Duodenal mucosa (tissue), 2 donors: ENCODE measurements around the gene MPHOSPH10.
A peak's percentile ranks its signal among the peaks of the same experiment; 100 is the strongest.
"Not testable (repeated sequence)": the region's sequence is repeated elsewhere in the genome, so short reads cannot be mapped to it uniquely, and the experiment has no call there.

ENCODE experiments used
- H3K27ac ChIP-seq: one replicate; pipeline ENCODE4 v1.7.0; 2013; ENCODE audit warnings: low read depth, low read length
- H3K27me3 ChIP-seq, 2 donors: one replicate each; pipeline ENCODE4 v1.7.0; 2013; ENCODE audit warnings: low read length in 2 of 2, control low read depth in 1 of 2; ENCODE audit not compliant: insufficient read depth in 2 of 2, control insufficient read depth in 1 of 2
- H3K36me3 ChIP-seq, 2 donors: one replicate each; pipeline ENCODE4 v1.7.0; 2013; ENCODE audit warnings: low read length in 2 of 2, control low read depth in 1 of 2; ENCODE audit not compliant: insufficient read depth in 2 of 2, control insufficient read depth in 1 of 2
- H3K4me1 ChIP-seq, 2 donors: one replicate each; pipeline ENCODE4 v1.7.0; 2013; ENCODE audit warnings: low read length in 2 of 2, control low read depth in 1 of 2; ENCODE audit not compliant: insufficient read depth in 2 of 2, control insufficient read depth in 1 of 2
- H3K4me3 ChIP-seq, 2 donors: one replicate each; pipeline ENCODE4 v1.7.0; 2013; ENCODE audit warnings: low read length in 2 of 2, low read depth in 1 of 2
- H3K9ac ChIP-seq, 2 donors: one replicate each; pipeline ENCODE4 v1.7.0; 2013; ENCODE audit warnings: low read length in 2 of 2, low read depth in 1 of 2
- H3K9me3 ChIP-seq, 2 donors: one replicate each; pipeline ENCODE4 v1.7.0; 2013; ENCODE audit warnings: low read length in 2 of 2, control low read depth in 1 of 2; ENCODE audit not compliant: control insufficient read depth in 1 of 2

Gene MPHOSPH10

GRCh38 chr2:71130152-71130904 lies at the start of gene MPHOSPH10, which contains the start of gene MCEE:
Gene MPHOSPH10 (plus strand): TSS chr2:71130634. CDS start chr2:71130666, 32 bp downstream.
Gene MCEE (minus strand): TSS chr2:71130229. CDS start chr2:71130219, 10 bp downstream.
- Histone ChIP-seq H3K9ac (peak within 1 kb of the TSS; percentile 88 to 99), H3K9me3 (no peaks in the 10 kb centered on the region), H3K27me3 (no peaks in the 10 kb centered on the region), H3K36me3 (peaks cover 0 to 23% of the 10 kb centered on the region in 2 donors), H3K4me3 (peak within 1 kb of the TSS; percentile 96 to 100), H3K27ac (peak within 1 kb of the TSS; percentile 84), H3K4me1 (peaks cover 14 to 21% of the 10 kb centered on the region in 2 donors)

- H3K27ac ChIP-seq = no peak overlapping the region
- H3K27me3 ChIP-seq = no peaks in the 10 kb centered on the region
- no peak overlapping the region for H3K4me3 ChIP-seq
- H3K4me1 ChIP-seq = no peaks in the 10 kb centered on the region
- peaks cover 8 to 17% of the 10 kb centered on the region in 2 donors for H3K36me3 ChIP-seq
- H3K9ac ChIP-seq = no peak overlapping the region
- H3K9me3 ChIP-seq = no peaks in the 10 kb centered on the region
Observed at GRCh38 chr2:71082402-71083252, 47.8 kb upstream of the MPHOSPH10 start.

- H3K27ac ChIP-seq = not testable (repeated sequence)
Observed at GRCh38 chr2:71083297-71083696, 47.1 kb upstream of the MPHOSPH10 start.

GRCh38 chr2:71083752-71084312 lies 46.6 kb upstream of the MPHOSPH10 start:
- H3K27me3 ChIP-seq, H3K4me3 ChIP-seq, H3K9me3 ChIP-seq, H3K4me1 ChIP-seq, H3K36me3 ChIP-seq, H3K9ac ChIP-seq, H3K27ac ChIP-seq: not testable (repeated sequence)

More at GRCh38 chr2:71083297-71083696, 47.1 kb upstream of the MPHOSPH10 start:
- H3K27me3 ChIP-seq, H3K9me3 ChIP-seq, H3K9ac ChIP-seq, H3K4me3 ChIP-seq, H3K4me1 ChIP-seq: not testable (repeated sequence)
- peaks cover 8 to 11% of the 10 kb centered on the region in 2 donors for H3K36me3 ChIP-seq

- H3K36me3 ChIP-seq, H3K4me1 ChIP-seq, H3K4me3 ChIP-seq, H3K9ac ChIP-seq, H3K27ac ChIP-seq, H3K27me3 ChIP-seq, H3K9me3 ChIP-seq: not testable (repeated sequence)
Observed at GRCh38 chr2:71085325-71086003, 45.0 kb upstream of the MPHOSPH10 start.

- H3K27ac ChIP-seq, H3K9me3 ChIP-seq, H3K9ac ChIP-seq, H3K4me1 ChIP-seq, H3K27me3 ChIP-seq, H3K4me3 ChIP-seq, H3K36me3 ChIP-seq: not testable (repeated sequence)
Observed at GRCh38 chr2:71089475-71089874, 41.0 kb upstream of the MPHOSPH10 start.

GRCh38 chr2:71091808-71092207 lies 38.6 kb upstream of the MPHOSPH10 start:
- not testable (repeated sequence) for H3K27me3 ChIP-seq, H3K4me1 ChIP-seq, H3K4me3 ChIP-seq, H3K9ac ChIP-seq, H3K27ac ChIP-seq, H3K36me3 ChIP-seq, H3K9me3 ChIP-seq

- H3K4me3 ChIP-seq, H3K27me3 ChIP-seq, H3K27ac ChIP-seq, H3K9ac ChIP-seq, H3K4me1 ChIP-seq, H3K36me3 ChIP-seq, H3K9me3 ChIP-seq: not testable (repeated sequence)
Observed at GRCh38 chr2:71092491-71093260, 37.8 kb upstream of the MPHOSPH10 start.

GRCh38 chr2:71100195-71100964 lies 30.1 kb upstream of the MPHOSPH10 start:
- Histone ChIP-seq H3K9me3 (no peaks in the 10 kb centered on the region), H3K9ac (no peak overlapping the region), H3K36me3 (no peaks in the 10 kb centered on the region), H3K4me3 (no peak overlapping the region), H3K27ac (no peak overlapping the region), H3K4me1 (no peaks in the 10 kb centered on the region), H3K27me3 (no peaks in the 10 kb centered on the region)
